Measurements from ENCODE around the gene KAT14. TPM values are rescaled to one million over a fixed set of nuclear protein-coding genes. Genes with fewer than 3 reads are reported as not detected.
"Not testable (repeated sequence)": the region's sequence is repeated elsewhere in the genome, so short reads cannot be mapped to it uniquely, and the experiment has no call there.

The KAT14 gene
- total RNA-seq, 1 donor from 2014 or later: 8.4 TPM

GRCh38 chr20:18101125-18101810, 36.4 kb upstream of the KAT14 start:
- DNase-seq (ENCODE audit: low read depth): no peak
- H3K4me2 ChIP-seq (ENCODE audit: low read length): no peak overlapping the region

GRCh38 chr20:18103497-18103896, 34.2 kb upstream of the KAT14 start:
- no peaks in the 10 kb centered on the region for H3K4me1 Mint-ChIP-seq (ENCODE audit: low read depth, unreplicated experiment)
- H3K27ac Mint-ChIP-seq (ENCODE audit: unreplicated experiment): no peak overlapping the region
- Histone ChIP-seq H3K4me2 (ENCODE audit: low read length) (no peak overlapping the region), H3K27ac (ENCODE audit: low read depth, low read length) (no peak overlapping the region), H3K36me3 (ENCODE audit: insufficient read depth, low read length) (no peaks in the 10 kb centered on the region), H3K27me3 (ENCODE audit: insufficient read depth, low read length) (no peaks in the 10 kb centered on the region), H3K9me3 (ENCODE audit: insufficient read depth, low read depth, low read length) (no peaks in the 10 kb centered on the region), H3K9ac (ENCODE audit: low read length) (no peak overlapping the region), H2AFZ (ENCODE audit: low read depth, low read length) (no peak overlapping the region), H3K4me1 (ENCODE audit: insufficient read depth, low read length) (no peaks in the 10 kb centered on the region), H3K4me3 (ENCODE audit: insufficient read depth, low read depth, low read length) (no peak overlapping the region), H4K20me1 (ENCODE audit: insufficient read depth, low read length) (no peaks in the 10 kb centered on the region), H3K79me2 (ENCODE audit: insufficient read depth, low read length) (no peaks in the 10 kb centered on the region)
- peaks cover 3% of the 10 kb centered on the region for H3K9me3 Mint-ChIP-seq (ENCODE audit: unreplicated experiment)
- no peak for TF ChIP-seq EZH2 (IDR thresholded peaks at IDR 0.05; ENCODE audit: insufficient read depth, low read length)
- TF ChIP-seq CTCF (IDR thresholded peaks at IDR 0.05; ENCODE audit: insufficient read depth, low read depth, low read length): no peak
- H3K4me3 Mint-ChIP-seq (ENCODE audit: unreplicated experiment): no peak overlapping the region
- no peaks in the 10 kb centered on the region for H3K36me3 Mint-ChIP-seq (ENCODE audit: low read depth, unreplicated experiment)
- FAIRE-seq (no peak), DNase-seq (ENCODE audit: low read depth) (no peak)
- peaks cover 12% of the 10 kb centered on the region for H3K27me3 Mint-ChIP-seq (ENCODE audit: low read depth, unreplicated experiment)

More at GRCh38 chr20:18101125-18101810, 36.4 kb upstream of the KAT14 start:
- Histone ChIP-seq H3K36me3 (ENCODE audit: insufficient read depth, low read length) (no peaks in the 10 kb centered on the region), H3K79me2 (ENCODE audit: insufficient read depth, low read length) (no peaks in the 10 kb centered on the region), H3K9me3 (ENCODE audit: insufficient read depth, low read depth, low read length) (no peaks in the 10 kb centered on the region), H3K27ac (ENCODE audit: low read depth, low read length) (no peak overlapping the region), H4K20me1 (ENCODE audit: insufficient read depth, low read length) (no peaks in the 10 kb centered on the region), H2AFZ (ENCODE audit: low read depth, low read length) (no peak overlapping the region), H3K9ac (ENCODE audit: low read length) (no peak overlapping the region), H3K4me1 (ENCODE audit: insufficient read depth, low read length) (no peaks in the 10 kb centered on the region), H3K4me3 (ENCODE audit: insufficient read depth, low read depth, low read length) (no peak overlapping the region), H3K27me3 (ENCODE audit: insufficient read depth, low read length) (no peaks in the 10 kb centered on the region)
- no peak for FAIRE-seq
- Mint-ChIP-seq H3K36me3 (ENCODE audit: low read depth, unreplicated experiment) (no peaks in the 10 kb centered on the region), H3K4me1 (ENCODE audit: low read depth, unreplicated experiment) (peaks cover 5% of the 10 kb centered on the region), H3K27me3 (ENCODE audit: low read depth, unreplicated experiment) (peaks cover 12% of the 10 kb centered on the region), H3K27ac (ENCODE audit: unreplicated experiment) (no peak overlapping the region), H3K9me3 (ENCODE audit: unreplicated experiment) (peaks cover 2% of the 10 kb centered on the region), H3K4me3 (ENCODE audit: unreplicated experiment) (no peak overlapping the region)
- TF ChIP-seq CTCF (IDR thresholded peaks at IDR 0.05; ENCODE audit: insufficient read depth, low read depth, low read length): no peak
- no peak for TF ChIP-seq EZH2 (IDR thresholded peaks at IDR 0.05; ENCODE audit: insufficient read depth, low read length)

- Histone ChIP-seq H3K4me2 (ENCODE audit: low read length) (no peak overlapping the region), H3K79me2 (ENCODE audit: insufficient read depth, low read length) (no peaks in the 10 kb centered on the region), H3K4me3 (ENCODE audit: insufficient read depth, low read depth, low read length) (no peak overlapping the region), H3K27me3 (ENCODE audit: insufficient read depth, low read length) (no peaks in the 10 kb centered on the region), H4K20me1 (ENCODE audit: insufficient read depth, low read length) (no peaks in the 10 kb centered on the region), H3K36me3 (ENCODE audit: insufficient read depth, low read length) (no peaks in the 10 kb centered on the region), H3K9ac (ENCODE audit: low read length) (no peak overlapping the region), H3K27ac (ENCODE audit: low read depth, low read length) (no peak overlapping the region), H3K9me3 (ENCODE audit: insufficient read depth, low read depth, low read length) (no peaks in the 10 kb centered on the region), H2AFZ (ENCODE audit: low read depth, low read length) (no peak overlapping the region), H3K4me1 (ENCODE audit: insufficient read depth, low read length) (no peaks in the 10 kb centered on the region)
- Mint-ChIP-seq H3K27ac (ENCODE audit: unreplicated experiment) (no peak overlapping the region), H3K9me3 (ENCODE audit: unreplicated experiment) (peaks cover 4% of the 10 kb centered on the region), H3K4me1 (ENCODE audit: low read depth, unreplicated experiment) (no peaks in the 10 kb centered on the region), H3K36me3 (ENCODE audit: low read depth, unreplicated experiment) (no peaks in the 10 kb centered on the region), H3K4me3 (ENCODE audit: unreplicated experiment) (no peak overlapping the region), H3K27me3 (ENCODE audit: low read depth, unreplicated experiment) (peaks cover 4% of the 10 kb centered on the region)
- TF ChIP-seq CTCF (IDR thresholded peaks at IDR 0.05; ENCODE audit: insufficient read depth, low read depth, low read length) (no peak), EZH2 (IDR thresholded peaks at IDR 0.05; ENCODE audit: insufficient read depth, low read length) (no peak)
- FAIRE-seq (no peak), DNase-seq (ENCODE audit: low read depth) (no peak)
Observed at GRCh38 chr20:18108326-18108725, 29.3 kb upstream of the KAT14 start.

- H2AFZ ChIP-seq (ENCODE audit: low read depth, low read length); H3K27ac ChIP-seq (ENCODE audit: low read depth, low read length); H4K20me1 ChIP-seq (ENCODE audit: insufficient read depth, low read length); DNase-seq (ENCODE audit: low read depth); H3K27ac Mint-ChIP-seq (ENCODE audit: unreplicated experiment); H3K9me3 Mint-ChIP-seq (ENCODE audit: unreplicated experiment); FAIRE-seq; H3K4me1 Mint-ChIP-seq (ENCODE audit: low read depth, unreplicated experiment); H3K79me2 ChIP-seq (ENCODE audit: insufficient read depth, low read length); H3K27me3 Mint-ChIP-seq (ENCODE audit: low read depth, unreplicated experiment); H3K4me2 ChIP-seq (ENCODE audit: low read length); H3K4me3 ChIP-seq (ENCODE audit: insufficient read depth, low read depth, low read length); H3K9ac ChIP-seq (ENCODE audit: low read length); H3K36me3 Mint-ChIP-seq (ENCODE audit: low read depth, unreplicated experiment); H3K4me1 ChIP-seq (ENCODE audit: insufficient read depth, low read length); H3K36me3 ChIP-seq (ENCODE audit: insufficient read depth, low read length); H3K9me3 ChIP-seq (ENCODE audit: insufficient read depth, low read depth, low read length); H3K4me3 Mint-ChIP-seq (ENCODE audit: unreplicated experiment); H3K27me3 ChIP-seq (ENCODE audit: insufficient read depth, low read length): not testable (repeated sequence)
Observed at GRCh38 chr20:18128574-18128973, 9.1 kb upstream of the KAT14 start.

Measured in astrocyte (in vitro differentiated cells and primary cell).